ENCODE data around the gene EFNA5.

The EFNA5 gene

DNA sequence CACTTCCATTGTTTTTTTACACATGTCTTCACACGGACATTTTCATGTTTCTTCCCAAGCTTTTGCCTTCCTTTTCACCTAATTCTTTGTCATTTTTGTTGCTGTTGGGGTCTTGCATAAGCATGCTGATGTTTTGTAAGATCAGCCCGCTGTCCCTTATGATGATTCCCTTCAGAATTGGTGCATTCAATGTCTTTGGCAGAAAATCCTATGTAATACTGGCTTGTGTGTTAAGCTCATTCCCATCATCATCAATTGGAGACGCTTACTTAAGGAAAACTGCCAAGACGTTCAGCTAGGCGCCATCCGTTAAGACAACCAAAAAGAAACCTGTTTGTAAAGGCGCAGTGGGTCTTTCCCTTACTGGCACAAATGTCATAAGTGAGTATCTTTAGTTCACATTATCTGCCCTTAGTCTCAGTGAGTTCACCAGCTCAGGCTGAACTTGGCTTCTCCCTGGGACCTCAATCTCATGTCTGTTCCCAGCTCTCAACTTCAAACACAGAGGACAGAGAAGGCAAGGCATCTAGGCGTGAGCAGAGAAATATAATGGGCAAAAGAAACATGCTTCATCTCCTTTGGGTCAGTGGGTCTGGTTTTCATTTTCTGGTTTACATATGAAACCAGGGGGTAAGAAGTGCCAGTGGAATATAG, 97.9 kb downstream of the EFNA5 start:
- no peak for DNase-seq (ENCODE audit: extremely low read depth in 1 of 2, low read depth in 1 of 2)

DNA sequence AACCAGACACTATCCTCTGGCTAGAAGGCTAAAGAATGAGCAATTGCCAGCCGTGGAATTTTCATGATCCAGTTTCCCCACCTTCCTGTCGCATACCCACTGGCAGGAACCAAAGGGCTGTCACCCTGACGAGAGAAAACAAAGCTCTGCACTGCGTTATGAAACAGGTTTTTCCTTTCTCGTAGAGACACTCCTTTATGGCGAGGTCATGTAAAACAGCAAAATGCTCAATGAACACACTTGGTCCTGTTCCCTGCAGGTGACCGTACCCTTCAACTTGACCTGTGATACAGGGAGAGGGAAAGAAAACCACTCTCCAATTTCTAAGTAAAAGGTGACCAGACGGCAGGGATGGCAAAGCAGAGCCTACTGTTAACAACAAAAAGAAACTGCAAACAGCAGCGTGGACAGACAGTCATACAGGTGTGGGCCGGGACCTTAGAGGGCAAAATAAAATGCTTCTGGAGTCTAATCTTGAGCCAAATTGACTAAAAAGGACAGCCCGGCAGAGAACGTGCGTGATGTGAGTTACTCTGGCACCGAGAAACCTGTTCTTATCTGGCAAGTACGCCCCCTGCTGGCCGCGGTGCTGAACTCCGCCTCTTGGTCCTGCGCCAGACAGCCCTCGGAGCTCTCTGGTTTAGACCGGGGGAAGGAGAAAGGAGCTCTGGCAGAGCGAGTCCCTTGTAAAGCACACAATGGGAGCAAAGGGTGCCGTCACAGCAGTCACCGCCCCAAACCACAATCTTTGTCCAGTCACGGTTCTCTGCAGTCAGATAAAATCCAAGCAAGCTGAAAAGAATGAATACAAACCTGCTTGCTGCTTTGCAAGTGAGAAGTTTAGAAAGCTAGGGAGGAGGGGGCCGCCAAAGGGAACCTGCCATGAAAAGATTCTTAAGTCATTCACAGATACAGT, 98.9 kb downstream of the EFNA5 start:
- DNase-seq (ENCODE audit: extremely low read depth in 1 of 2, low read depth in 1 of 2) = peak; percentile 71 to 74

DNA sequence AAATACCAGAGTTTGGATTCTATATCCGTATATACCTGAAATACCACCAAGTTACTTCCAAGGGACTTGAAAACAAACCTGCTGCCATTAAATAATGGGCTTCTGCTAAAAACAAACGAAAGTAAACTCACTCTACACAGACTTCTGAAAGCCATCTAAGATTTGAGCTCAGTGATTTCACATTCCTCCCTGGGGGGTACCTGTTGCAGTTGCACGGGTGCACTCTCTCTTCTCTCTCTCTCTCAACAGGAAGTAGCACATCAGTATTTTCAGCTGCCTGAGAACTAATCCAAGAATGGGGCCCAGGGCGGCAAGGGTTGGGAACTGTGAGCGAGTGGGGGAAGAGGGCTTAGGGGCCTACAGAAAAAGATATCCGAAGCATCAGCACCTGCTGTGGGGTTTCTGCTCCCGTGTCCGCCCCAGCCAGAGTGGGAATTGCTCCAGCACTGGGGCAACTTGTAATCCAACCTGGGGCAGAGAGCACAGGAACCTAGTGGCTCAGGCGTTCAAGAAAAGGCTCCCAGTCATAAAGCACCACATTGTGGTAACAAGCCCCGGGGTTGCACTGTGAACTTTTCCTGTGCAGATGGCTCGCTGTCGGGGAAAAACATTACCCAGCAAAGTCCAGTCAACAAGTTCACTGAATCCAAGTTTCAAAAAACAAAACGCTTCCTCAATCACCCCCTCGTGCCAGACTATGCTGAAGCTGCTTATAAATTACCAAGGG, 99.8 kb downstream of the EFNA5 start:
- DNase-seq (ENCODE audit: extremely low read depth in 1 of 2, low read depth in 1 of 2) = peak in 1 of 2 donors; percentile 23

DNA sequence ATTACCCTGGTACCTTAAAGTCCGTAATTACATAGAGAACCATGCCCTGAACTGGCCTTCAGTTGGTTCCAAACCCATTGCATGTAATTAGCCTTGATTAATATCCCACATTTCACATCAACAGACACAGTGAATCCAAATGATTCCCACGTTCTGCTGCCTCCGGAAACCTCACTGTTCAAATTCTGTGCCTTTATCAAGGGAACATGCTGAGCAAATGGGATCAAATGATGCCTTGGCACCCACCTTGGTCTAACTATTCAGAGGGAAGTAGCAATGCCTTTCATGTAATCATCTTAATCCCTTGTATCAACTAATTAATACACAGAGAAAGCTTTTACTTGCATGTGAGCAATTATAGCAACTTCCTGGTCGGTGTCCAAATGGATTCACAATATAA, 100.6 kb downstream of the EFNA5 start:
- DNase-seq (ENCODE audit: extremely low read depth in 1 of 2, low read depth in 1 of 2) = no peak

DNA sequence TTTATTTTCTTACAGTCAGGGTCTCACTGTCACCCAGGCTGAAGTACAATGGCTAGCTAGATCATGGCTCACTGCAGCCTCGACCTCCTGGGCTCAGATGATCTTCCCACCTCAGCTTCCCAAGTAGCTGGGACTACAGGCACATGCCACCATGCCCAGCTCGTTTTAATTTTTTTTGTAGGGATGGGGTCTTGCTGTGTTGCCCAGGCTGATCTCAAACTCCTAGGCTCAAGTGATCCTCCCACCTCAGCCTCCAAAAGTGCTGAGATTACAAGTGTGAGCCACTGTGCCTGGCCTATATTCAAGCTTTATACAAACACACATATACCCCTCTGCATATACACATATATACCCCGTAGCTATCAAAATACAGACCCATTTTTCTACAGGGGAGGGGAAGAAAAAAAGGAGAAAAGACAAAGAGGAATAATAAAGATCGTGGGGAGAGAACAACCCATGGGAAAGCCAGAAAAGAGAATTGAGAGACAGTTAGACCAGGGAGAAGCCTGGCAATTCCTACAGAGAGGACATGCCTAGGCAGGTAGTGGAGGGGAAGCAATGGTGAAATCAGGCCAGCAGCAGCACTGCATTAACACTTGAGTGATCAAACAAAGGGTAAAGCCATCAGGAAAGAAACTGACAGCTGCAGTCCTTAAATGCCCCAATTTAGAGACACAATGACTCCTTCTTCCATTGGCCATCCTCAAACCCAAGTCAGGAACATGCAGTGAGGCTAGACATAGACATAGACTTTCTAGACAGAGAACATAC, 102.7 kb downstream of the EFNA5 start:
- no peak for DNase-seq (ENCODE audit: extremely low read depth in 1 of 2, low read depth in 1 of 2)

DNA sequence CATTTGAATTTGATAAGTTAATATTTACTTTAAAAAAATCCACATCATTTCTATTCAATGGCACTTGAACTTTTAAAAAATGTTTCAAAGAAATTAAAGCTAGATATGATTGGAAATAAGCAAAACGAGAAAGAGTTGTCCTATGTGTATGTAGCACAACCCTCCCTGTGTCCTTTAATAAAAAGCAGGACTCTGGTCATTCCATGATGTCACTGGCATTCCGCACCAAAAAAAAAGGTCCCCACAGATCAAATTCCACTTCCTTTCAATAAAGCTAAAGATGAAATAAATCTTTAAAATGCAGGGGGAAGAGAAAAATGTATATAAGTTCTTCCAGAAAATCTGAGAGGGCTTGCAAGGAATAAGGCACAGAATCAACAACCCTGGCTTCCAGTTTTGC, 103.8 kb downstream of the EFNA5 start:
- no peak for DNase-seq (ENCODE audit: extremely low read depth in 1 of 2, low read depth in 1 of 2)

DNA sequence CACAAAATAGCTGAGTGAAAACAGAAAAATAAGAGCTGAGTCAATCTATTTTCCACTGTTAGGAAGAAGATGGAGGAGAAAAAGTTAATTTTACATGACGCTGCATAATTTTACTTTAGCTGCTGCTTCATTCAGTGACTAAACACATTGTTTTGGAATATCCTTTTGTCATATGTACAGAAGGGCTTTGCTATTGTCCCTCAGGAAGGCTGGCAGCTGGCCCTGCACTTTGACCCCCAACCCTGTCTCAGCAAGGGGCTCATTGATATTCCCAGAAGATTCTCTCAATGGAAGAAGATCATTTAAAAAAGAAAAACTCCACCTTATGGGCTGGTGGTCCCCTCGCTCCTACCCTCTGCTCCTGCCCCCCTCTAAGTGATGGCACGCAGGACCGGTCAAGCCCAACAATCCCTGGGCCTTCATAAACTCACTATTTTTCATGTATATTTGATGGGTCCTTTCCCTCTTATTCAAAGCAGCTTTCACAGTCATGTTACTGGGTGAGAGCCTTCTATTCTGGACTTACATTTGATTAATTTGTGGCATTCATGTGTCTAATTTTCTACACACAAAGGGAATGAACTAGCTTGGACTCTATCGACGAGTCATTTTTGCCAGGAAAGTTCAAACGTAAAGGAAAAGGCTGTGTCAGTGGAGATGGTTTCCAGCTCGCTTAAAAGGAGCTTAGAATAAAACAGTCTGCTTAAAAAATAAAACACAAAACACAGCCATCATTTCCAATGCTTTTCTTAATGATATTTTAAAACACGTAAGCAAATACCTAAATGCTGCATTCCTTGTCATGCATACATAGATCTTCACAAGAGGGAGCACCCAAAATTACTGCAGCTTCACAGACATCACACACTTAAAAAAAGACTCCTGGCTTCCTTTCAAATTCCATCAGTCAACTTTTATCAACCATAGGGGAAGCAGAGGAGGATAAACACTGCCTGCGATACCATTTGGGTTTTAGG, 104.7 kb downstream of the EFNA5 start:
- no peak for DNase-seq (ENCODE audit: extremely low read depth in 1 of 2, low read depth in 1 of 2)

DNA sequence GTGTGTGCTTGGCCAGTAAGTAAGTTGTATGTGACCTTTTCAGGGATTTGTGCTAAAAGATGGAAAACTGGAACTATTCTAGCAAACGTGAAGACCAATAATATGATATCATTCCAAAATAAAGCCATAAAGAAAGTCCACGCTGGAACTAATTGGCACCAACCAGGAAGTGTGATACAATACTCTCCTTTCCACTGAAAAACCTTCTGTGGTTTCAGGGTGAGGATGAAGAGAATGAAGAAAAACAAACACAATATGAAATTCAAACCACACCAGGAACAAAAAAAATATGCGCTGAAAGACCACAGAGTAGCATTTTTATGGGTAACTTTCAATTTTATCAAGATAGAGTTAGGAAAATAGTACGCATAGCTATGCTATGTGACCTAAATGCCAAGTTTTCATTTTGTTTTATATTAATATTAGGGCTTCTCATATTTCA, 105.8 kb downstream of the EFNA5 start:
- no peak for DNase-seq (ENCODE audit: extremely low read depth in 1 of 2, low read depth in 1 of 2)

DNA sequence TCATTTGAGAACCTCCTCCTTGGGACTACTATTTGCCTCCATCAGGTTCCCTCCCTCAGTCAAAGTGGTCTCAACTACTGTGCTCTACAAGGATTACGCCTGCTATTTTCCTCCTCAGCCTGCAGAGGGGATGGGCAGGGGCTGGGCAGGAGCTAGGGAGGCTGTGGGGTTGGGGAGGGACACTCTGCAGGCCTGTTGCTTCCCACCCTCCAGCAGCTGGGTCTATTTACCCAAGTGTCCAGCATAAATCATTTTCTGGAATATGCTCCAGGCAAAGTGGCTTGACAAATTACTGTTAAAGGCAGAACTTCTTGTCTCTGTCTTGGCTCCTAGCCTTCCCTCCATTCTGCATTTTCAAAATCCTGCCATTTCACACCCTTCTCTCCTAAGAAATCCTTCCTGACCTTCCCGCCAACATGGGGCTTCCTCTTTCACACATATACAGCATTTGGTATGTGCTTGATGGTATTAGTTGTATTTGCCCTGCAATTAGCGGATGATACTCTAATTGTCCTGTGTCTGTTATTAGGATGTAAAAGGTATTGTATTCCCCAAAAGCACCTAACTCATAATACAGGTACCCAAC, 106.7 kb downstream of the EFNA5 start:
- no peak for DNase-seq (ENCODE audit: extremely low read depth in 1 of 2, low read depth in 1 of 2)

DNA sequence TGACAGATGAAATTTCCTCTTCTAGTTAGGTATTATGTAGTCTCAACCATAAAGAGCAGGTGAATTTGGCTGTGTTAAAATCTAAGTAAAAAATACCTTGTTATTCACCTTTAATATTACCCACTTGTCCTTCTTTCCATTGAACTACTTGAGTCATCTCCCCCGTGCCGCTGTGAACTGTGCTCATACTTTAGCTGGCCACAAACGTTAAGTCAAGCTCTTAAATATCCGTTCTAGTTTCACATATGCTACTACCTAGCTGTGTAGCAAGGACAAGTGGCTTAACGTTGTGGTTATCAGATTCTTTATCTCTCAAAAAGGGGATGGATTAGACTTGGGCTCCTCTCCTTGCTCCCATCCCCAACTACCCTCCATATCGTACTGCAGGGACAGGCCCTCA, 110.4 kb downstream of the EFNA5 start:
- no peak for DNase-seq (ENCODE audit: extremely low read depth in 1 of 2, low read depth in 1 of 2)

DNA sequence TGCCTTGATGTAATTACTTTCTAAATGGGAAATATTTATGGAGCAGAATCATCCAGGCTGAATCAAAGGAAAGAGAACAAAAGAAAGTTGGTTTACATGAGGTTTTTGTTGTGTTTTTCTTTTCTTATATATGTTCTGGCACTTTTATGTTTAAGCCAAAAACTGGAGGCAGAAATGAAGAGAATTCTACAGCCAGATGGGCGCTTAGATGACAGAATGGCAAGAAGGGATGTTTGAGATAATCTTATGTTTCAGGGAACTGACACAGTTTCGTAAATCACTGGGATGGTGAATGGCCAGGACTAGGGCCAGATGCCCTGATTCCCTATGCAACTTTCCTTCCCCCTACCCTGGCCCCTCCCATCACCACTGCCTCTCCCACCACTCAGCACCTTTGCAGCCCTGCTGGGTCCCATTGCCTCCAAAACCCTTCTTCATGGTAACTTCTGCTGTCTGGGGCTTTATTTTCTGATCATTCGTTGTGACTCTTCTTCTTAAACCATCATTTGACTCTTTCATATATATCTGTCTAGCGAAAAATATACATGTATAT, 111.8 kb downstream of the EFNA5 start:
- DNase-seq (ENCODE audit: extremely low read depth in 1 of 2, low read depth in 1 of 2) = no peak

DNA sequence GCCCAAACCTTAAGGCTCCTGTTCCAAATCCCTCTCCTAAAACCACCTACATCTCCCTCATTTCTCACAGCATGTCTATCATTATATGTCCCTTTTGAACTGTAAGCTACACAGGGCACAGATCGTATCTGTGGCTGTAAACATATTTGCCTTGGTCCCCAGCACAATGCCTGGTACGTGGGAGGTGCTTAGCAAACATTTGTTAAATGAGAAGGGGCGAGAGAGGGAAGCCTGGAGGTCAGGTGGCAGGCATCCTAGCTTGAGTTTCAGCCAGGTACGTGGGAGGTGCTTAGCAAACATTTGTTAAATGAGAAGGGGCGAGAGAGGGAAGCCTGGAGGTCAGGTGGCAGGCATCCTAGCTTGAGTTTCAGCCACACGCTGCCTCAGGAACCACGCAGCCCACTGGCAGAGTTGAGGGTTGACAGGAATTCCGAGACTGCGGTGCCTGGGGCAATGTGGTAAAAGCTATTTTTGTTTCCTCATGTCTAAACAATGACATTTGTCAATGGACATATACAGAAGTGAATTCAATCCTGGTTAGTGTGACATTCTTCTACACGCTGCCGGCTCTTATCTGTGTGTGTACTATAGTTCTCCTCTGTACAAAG, 113.6 kb downstream of the EFNA5 start:
- DNase-seq (ENCODE audit: extremely low read depth in 1 of 2, low read depth in 1 of 2) = no peak

DNA sequence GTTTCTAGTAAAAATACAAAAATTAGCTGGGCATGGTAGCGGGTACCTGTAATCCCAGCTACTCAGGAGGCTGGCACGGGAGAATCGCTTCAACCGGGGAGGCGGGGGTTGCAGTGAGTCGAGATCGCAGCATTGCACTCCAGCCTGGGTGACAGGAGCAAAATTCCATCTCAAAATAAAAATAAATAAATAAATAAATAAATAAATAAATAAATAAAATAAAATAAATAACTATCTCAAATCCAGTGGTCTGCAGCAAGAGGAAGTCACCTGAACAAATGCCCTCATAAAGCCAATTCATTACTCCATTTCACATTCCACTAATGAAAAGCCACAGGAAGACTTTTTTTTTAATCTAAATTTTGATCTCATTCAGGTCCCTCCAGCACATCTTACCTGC, 114.2 kb downstream of the EFNA5 start:
- DNase-seq (ENCODE audit: extremely low read depth in 1 of 2, low read depth in 1 of 2) = no peak

DNA sequence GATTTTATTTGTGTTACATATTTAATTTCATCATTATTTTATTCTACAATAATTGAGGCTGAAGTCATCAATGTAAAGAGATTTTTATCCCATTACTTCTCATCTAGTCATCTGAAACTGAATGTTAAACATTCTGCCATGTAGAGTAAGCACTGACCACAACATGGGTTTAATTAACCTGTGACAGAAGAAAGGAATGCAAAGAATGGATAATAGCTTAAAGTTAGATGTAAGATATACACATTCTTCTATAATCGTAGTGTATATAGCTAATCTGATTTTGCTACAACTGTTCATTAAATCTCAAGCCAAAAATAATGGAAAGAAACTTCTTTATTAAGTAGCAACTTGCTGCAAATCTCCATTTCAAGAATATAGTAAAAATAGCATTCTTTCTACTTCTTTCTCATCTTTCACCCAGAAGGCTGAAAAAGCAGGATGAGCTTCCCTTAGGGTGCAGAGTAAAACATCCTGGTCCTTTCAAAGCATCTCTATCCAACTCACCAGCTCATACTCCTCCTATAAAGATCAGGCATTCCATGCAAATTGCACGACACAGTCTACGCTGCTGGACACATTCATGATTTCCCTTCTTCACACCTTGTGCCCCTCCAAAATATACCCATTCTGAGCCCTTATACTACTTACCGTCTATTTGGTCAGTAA, 115.2 kb downstream of the EFNA5 start:
- no peak for DNase-seq (ENCODE audit: extremely low read depth in 1 of 2, low read depth in 1 of 2)

DNA sequence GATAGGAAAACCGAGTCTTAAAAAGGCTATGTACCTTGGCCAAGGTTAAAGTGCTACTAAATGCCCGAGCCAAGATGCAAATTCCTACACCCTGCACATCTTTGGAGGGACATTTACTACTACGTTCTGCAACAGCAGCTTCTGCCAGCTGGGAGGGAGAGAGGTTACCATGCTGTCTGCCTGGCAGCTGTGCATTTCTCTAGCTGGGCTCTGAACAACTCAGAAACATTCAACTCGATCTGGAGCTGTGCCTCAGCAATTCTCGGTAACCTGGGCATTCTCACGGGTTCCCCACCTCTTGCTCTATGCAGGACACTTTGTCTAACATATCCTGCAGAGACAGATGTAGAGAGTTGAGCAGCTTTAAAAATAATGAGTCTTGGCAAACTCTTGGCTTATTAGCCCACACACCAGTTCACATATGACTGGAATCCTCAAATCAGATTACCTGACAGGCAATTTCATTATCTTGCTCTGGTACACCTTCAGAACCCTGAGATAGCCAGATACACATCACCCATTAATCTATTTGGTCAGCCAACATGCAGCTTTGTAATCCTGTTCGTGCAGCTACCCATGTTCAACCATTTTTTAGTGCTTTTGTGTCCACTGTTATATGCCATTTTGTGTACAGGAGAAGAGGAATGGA, 115.8 kb downstream of the EFNA5 start:
- DNase-seq (ENCODE audit: extremely low read depth in 1 of 2, low read depth in 1 of 2) = no peak

DNA sequence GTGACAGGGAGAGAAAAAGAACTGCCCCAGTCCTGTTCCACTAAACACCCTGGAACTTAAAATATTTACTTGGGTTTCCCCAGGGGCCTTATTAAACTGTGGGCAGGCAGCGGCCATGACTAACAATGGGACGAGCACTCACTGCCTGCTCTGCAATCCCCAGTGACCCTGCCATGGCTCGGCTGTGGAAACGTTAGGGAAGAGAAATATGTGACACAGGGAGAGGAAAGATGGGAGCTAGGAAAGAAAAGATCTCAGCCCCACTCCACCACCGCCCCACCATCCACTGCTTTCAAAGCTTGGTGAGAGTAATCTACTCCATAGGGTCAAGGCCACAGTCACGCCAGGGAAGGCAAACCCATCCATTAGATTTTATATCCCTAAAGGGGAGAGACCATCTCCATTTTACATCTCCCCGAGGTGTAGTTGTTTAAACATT, 117.6 kb downstream of the EFNA5 start:
- DNase-seq (ENCODE audit: extremely low read depth in 1 of 2, low read depth in 1 of 2) = no peak

DNA sequence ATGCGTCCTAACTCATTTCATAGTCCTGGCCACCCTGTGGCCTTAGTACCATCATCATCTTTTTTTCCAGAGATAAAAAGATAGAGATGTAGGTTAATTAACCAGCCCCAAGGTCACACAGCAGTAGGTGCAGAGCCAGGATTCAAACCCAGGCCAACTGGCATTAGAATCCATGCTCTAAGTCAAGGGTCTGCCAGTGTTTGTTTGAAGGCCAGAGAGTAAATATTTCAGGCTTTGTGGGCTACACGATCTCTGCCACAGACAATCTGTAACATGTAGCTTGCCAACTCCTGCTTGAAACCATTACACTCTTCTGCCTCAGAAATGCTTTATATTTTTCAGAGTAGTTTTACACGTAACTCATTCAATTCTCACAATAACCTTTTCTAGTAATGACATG, 119.6 kb downstream of the EFNA5 start:
- no peak for DNase-seq (ENCODE audit: extremely low read depth in 1 of 2, low read depth in 1 of 2)

DNA sequence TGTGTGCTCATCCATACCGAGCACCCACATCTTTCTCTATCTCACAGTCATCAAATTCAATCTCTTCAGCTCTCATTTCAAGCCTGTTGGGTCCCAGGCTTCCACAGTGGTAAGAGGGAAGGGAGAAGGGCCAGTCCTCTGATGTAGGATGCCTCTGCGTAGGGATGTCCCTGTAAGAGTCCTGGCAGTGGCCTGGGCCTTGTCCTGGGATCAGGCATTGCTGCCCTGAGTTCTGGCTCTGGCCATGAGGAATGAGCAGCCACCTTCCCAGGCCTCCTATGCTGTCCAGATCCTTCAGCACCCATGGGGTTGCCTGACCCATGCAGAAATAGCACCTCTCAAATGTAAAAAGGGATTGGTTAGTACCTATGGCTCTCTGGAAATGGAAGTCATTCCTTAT, 121.2 kb downstream of the EFNA5 start:
- no peak for DNase-seq (ENCODE audit: extremely low read depth in 1 of 2, low read depth in 1 of 2)
